Activated T-cell treated with anti-CD3 and anti-CD28 coated beads for 24 hours (primary cell): ENCODE data around the gene TNRC6B.
A peak's percentile ranks its signal among the peaks of the same experiment; 100 is the strongest.
"Not testable (repeated sequence)": the region's sequence is repeated elsewhere in the genome, so short reads cannot be mapped to it uniquely, and the experiment has no call there.

ENCODE experiments used
- DNase-seq: peaks from one replicate; pipeline ENCODE4 v3.0.0-alpha.2; 2020; ENCODE audit warnings: low read depth

Gene TNRC6B

DNA sequence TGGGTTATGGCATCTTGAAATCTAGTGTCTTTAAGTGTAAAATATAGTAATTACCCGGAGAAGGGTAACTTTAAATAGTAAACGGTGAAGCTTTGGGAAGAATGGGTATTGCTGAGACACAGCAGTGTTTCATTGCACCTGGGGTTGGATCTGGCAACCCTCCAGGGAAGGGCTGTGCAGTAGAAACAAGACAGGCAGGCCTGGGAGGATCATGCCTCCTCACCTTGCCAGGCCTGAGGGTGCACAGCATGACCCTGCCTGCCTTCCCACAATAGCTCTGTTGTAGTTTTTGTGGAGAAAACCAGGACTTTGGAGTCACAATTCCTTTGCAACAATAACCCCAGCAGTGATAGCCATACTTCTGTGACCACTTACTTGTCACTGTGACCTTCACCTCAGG is 104.0 kb downstream of the TNRC6B start:
- DNase-seq = no peak

- no peak for DNase-seq
These were observed 107.8 kb downstream of the TNRC6B start for GRCh38 chr22:40285513-40285912.

DNA sequence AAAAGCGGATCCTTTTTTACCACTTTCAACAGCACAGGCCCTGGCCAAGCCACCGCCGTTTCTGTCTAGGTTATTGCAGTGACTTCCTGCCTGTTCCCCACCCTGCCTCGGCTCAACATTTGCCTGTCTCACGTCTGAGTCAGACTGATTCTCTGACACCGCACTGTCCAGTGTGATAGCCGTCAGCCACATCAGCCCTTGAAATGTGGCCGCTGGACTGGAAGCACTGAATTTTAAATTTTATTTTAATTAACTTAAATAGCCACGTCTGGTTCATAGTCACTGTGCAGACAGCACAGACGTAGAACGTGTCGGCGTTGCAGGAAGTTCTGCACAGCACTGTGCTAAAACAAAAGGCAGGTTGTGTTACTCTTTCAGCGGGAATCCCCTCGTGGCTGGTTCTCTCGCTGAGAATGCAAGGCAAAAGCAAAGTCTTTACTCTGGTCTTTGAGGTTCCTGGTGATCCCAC is 112.3 kb downstream of the TNRC6B start:
- DNase-seq = peak; percentile 53

DNA sequence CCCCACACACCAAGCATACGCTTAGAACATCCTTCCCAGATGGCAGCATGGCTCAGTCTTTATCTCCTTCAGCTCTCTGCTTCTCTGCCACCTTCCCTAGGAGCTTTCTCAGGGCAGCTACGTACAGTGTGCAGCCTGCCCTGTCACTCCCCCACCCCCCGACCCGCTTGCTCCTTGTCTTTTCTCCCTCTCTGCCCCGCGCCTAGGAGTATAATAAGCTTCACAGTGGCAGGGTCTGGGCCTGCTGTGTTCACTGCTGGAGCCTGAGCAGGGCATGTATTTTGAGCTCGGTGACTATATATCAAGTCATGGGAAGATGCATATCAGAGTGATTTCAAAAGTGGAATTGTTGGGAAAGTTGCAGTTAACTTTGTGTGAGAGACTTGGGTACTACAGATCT is 112.8 kb downstream of the TNRC6B start:
- DNase-seq = no peak

GRCh38 chr22:40294696-40295095 is 117.0 kb downstream of the TNRC6B start:
- no peak for DNase-seq

DNA sequence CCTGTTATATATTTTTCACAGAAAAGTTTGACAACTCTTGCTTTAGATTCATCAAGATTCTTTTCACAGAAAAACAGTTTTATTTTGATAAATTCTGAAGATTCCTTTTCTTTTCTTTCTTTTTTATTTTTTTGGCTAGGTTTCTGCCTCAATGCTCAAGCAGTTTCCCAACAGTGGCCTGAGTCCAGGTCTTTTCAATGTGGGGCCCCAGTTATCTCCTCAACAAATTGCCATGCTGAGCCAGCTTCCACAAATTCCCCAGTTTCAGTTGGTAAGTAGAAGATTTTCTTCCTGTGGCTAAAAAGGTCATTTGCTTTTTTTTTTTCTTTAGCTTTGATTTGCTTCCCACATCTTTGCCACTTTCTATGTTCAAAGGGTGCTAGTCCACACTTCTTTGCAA is 122.6 kb downstream of the TNRC6B start:
- DNase-seq = no peak

- DNase-seq = no peak
These were observed 123.4 kb downstream of the TNRC6B start for GRCh38 chr22:40300884-40301672.

DNA sequence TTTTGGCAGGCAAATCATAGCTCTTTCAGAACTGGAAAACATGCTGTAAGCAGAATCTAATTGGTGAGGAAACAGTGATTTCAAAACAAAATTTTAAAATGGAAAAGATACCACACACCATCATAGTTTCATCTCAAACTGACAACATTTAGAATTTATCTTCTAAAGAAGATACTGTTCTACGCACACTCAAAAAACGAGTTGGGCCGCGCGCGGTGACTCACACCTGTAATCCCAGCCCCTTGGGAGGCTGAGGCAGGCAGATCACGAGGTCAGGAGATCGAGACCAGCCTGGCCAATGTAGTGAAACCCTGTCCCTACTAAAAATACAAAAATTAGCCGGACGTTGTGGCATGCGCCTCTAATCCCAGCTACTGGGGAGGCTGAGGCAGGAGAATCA is 124.4 kb downstream of the TNRC6B start:
- no peak for DNase-seq

- no peak for DNase-seq
These were observed 127.9 kb downstream of the TNRC6B start for GRCh38 chr22:40305625-40306024.

- DNase-seq = no peak
These were observed 131.4 kb downstream of the TNRC6B start for GRCh38 chr22:40308999-40309573.

GRCh38 chr22:40309631-40310030 is 131.9 kb downstream of the TNRC6B start:
- no peak for DNase-seq

DNA sequence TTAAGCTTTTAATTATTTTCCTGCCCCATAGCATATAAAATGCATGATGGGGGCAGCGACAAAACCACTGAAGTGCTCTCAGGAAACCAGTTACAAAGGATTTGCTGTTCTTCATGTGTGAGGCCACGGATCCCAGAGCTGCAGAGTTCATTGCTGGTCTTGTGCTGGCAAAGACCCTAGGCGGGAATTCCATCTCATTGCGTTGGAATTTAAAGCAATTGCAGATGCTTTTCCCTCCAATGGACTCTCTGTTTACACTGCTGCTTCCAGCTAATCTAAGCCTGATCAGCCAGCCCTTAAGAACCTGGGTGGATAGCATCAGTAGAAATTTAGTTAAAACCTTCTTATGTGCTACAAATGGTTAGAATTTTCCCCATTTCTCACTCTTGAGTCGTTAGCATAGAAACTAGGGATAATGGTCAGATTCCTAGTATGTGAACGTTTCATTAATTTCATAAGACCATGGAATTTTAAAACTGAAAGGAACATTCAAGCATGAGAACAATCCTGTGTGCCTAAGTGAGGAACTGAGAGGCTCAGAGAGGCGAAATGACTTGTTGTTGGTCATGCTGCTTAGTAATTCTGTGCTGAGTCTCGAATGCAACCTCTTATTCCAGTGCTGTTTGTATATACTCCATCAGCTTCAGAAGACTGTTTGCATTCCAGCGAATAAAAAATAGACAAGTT is 132.5 kb downstream of the TNRC6B start:
- no peak for DNase-seq

GRCh38 chr22:40310768-40311120 is 133.0 kb downstream of the TNRC6B start:
- no peak for DNase-seq

DNA sequence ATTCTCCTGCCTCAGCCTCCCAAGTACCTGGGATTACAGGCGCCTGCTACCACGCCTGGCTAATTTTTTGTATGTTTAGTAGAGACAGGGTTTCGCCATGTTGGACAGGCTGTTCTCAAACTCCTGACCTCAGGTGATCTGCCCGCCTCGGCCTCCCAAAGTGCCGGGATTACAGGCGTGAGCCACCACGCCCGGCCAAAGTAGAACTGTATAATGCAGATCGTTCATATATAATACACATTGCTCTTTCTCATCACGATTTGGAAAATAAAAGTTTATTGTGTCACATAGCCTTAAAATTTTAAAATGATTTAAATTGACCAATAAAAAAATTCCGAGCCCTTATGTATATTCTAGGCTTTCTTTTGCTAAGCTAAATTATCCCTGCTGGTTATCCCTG is 133.9 kb downstream of the TNRC6B start:
- not testable (repeated sequence) for DNase-seq

GRCh38 chr22:40312050-40312449 is 134.3 kb downstream of the TNRC6B start:
- DNase-seq = no peak

GRCh38 chr22:40313007-40313406 is 135.3 kb downstream of the TNRC6B start:
- no peak for DNase-seq

DNA sequence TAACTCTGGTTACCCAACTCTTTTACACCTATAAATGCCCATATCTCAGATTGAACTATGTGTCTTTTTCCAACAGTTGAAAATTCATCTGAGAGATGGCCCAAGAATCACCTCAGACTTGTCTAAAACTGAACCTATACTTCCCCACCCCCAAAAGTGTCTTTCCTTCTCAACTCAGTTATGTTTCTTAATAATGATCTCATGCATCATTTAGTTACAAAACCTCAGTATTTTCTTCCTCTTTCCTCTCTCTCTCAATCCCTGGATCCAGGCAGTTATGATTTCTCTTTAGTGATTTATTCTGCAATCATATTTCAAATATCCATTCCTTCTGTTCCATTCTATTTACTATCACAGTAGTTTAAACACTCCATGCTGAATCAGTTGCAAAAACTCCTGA is 136.3 kb downstream of the TNRC6B start:
- no peak for DNase-seq

DNA sequence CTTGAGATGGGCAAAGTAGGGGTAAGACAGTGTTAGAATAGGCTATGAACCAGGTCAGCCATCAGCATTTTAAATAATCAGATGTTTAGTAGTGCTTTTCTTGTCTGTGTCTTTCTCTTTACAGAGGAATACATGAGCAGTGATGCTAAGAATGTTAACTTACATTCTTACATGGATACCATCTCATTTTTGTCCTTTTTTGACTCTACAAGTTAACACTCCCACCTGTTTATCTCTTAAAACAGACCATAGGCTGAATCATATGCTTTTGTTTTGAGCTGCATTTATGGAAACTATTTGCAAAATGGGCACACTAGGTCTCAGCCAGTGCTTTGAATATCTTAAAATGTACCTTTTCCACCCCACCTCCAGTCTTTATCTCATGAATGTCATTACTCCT is 143.0 kb downstream of the TNRC6B start:
- no peak for DNase-seq

- no peak for DNase-seq
These were observed 144.3 kb downstream of the TNRC6B start for GRCh38 chr22:40322021-40322420.

GRCh38 chr22:40322818-40323447 is 145.2 kb downstream of the TNRC6B start:
- DNase-seq = no peak

DNA sequence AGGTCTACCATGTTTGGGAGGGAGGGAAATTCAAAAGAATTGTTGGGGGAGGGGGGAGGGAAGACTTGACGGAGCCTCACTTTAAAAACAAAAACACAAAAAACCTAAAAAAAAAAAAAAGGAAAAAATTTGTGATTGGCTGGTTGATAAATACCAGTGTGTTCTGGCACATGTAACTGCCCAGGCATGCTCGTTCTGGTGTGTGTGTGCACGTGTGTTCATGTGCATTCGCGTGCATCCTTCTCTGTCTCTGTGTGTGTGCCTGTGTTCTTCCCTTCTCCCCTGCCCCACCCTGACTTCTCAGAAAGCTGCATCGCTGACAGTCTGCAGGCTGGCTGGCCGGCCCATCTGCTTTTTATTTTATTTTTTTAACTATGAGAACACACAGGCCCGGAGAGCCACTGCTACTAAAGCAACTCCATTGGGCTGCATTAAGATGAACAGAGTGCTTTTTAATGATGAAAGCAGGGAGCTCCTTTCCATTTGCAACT is 146.0 kb downstream of the TNRC6B start:
- no peak for DNase-seq

DNA sequence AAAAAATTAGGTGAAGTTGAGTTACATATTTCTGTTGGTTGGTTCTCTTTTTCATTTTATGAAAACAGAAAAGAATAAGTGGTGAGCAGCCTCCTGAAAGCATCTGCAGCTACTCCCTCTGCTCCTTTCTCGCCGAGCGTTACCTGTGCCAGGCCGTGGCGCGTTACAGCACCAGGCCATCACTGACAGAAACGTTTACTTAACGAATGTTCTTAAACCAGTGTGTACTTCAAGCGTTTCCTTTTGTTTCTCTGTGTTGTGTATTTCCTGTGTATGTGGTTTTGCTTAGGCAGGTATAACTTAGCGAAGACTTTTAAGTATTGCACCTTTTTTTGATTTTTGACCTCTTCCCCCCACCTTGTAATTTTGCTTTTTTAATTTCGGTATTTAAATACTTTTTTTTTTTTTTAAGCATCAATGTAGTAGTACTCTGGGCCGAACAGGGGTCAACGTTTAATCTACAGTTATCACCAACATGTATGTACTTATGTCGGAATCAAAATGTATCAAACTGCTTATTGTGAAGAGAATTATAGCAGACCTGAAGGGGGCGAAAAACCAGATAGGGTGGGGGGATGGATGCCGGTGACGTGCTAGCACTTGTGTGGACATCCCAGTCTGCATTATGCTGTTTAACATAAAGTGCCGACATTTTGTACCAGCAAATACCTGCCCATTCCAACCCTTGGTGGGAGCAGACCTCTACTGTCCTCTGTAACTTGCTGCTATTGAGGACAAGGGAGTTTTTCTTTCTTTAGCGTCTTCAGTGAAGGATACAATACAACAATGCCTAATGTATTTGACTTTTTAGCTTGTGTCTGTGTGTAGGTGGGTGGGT is 147.0 kb downstream of the TNRC6B start:
- DNase-seq = peak; percentile 25
